HG02852 (cell line): ENCODE data around the gene SLC15A3.
"Not testable (repeated sequence)": the region's sequence is repeated elsewhere in the genome, so short reads cannot be mapped to it uniquely, and the experiment has no call there.

Source experiments
- ATAC-seq: cut with Tn5 transposase; IDR thresholded peaks from one replicate; pipeline ENCODE4 v1.9.1; 2021; ENCODE audit warnings: mild to moderate bottlenecking, moderate library complexity; ENCODE audit not compliant: unreplicated experiment

Gene SLC15A3

GRCh38 chr11:60915248-60915914, 36.6 kb downstream of the SLC15A3 start:
- peak; percentile 40 for ATAC-seq

DNA sequence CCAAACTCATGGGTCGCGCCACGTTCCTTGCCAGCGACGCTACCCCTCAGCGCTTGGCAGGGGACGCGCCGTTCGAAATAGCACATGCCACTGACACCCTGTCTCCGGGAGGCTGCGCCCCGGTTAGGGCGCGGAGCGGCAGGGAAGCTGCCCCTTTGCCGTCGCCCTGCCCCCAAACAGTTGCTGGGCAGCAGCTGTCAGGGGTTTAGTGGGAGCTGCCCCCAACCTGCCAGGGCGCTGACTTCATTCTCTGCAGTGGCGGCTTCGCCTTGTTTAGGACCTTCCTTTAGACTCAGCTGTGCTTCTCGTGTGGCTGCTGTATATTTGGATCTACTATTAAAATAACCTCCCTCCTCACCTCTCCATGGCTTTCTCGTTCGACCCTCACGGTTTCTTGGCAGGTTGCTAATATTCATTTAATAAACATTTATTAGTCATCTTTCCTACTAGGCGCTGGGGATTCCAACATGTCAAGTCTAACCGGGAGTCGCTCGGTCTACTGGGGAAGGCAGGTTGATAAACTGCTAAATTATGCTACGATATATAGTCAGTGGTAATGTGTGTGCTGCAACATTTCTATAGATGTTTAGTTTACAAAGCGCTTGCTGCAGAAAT, 37.2 kb downstream of the SLC15A3 start:
- ATAC-seq = peak; percentile 4

- ATAC-seq = peak; percentile 42
Observed at GRCh38 chr11:60913793-60914632, 38.0 kb downstream of the SLC15A3 start, which contains the start of gene TMEM109. TSS of gene TMEM109 (plus strand) at chr11:60914158. CDS start at chr11:60919694, 5,536 bp downstream.

GRCh38 chr11:60912851-60913528, 39.0 kb downstream of the SLC15A3 start:
- no peak for ATAC-seq

GRCh38 chr11:60912223-60912850, 39.6 kb downstream of the SLC15A3 start:
- ATAC-seq = no peak

DNA sequence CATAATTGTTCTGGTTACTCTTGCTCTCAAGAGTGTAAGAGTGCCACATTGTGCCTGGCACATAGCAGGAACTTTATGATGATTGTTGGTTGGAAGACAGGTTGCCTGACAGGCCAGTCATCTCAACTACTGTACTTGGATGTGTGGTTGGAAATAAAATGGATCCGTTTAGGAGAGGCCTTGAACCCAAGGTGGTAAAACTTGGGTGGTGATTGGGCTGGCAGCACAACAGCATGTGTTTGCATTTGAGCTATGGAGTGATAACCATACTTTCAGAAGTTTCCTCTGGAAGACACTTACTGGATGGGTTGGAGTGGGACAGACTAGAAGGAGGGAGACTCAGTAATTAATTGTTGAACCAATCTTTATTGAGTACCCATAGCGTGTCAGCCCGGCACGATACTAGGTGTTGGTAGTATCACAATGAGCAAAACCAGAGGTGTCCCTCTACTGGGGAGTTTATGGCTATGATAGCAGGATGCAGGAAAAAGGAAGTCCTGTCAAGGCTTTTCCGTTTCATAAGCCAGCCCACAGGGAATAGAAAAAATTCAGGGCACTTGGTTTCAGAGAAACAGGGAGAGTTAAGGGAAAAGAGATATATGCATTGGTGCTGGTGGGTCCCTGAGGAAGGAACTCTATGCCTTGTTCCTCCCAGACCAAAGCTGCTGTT, 41.1 kb downstream of the SLC15A3 start:
- ATAC-seq = no peak

- peak; percentile 38 for ATAC-seq
Observed at GRCh38 chr11:60910281-60910687, 41.7 kb downstream of the SLC15A3 start.

DNA sequence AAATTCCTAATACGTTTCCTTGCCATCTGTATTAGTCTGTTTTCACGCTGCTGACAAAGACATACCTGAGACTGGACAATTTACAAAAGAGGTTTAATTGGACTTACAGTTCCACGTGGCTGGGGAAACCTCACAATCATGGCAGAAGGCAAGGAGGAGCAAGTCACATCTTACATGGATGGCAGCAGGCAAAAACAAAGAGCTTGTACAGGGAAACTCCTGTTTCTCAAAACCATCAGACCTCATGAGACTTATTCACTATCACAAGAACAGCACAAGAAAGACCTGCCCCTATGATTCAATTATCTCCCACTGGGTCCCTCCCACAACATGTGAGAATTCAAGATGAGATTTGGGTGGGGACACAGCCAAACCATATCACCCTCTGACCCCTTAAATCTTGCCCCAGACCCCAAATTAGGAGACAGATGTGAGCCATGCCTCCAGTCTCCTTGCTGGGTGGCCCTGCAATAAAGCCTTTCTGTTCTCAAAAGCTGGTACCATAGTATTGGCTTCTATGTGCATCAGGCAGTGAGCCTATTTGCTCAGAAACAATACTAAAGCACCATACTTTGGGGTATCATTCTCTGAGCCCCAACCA, 42.2 kb downstream of the SLC15A3 start:
- ATAC-seq = not testable (repeated sequence)

GRCh38 chr11:60908803-60909202, 43.2 kb downstream of the SLC15A3 start:
- ATAC-seq = no peak

GRCh38 chr11:60906132-60906972, 45.6 kb downstream of the SLC15A3 start, which contains the start of gene PRPF19:
TSS of gene PRPF19 (minus strand) at chr11:60906585. CDS start at chr11:60906382, 203 bp downstream.
- ATAC-seq = peak; percentile 72

DNA sequence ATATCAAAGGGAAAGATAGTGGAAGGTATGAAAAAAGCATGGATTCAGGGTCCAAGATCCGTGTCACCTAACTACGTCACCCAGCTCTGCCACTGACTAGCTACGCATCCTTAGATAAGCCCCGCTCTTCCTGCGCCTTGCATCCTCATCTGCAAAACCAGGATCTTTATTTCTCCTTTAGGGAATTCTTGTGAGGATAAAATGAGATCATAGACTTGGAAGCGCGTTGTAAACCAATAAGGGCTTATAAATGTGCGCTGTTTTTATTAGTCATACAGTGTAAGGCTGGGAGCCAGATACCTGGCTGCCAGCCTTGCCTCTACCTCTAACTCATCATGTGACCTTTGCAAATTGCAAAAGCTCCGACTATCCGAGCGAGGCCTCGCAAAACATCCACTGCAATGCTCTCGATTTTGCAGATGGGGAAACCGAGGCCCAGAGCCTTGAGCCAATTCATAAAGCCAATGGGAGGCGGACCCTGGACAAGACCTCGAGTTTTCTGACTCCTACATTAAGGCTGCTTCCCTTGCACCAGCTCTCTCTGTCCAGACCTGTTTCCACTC, 46.3 kb downstream of the SLC15A3 start:
- no peak for ATAC-seq

DNA sequence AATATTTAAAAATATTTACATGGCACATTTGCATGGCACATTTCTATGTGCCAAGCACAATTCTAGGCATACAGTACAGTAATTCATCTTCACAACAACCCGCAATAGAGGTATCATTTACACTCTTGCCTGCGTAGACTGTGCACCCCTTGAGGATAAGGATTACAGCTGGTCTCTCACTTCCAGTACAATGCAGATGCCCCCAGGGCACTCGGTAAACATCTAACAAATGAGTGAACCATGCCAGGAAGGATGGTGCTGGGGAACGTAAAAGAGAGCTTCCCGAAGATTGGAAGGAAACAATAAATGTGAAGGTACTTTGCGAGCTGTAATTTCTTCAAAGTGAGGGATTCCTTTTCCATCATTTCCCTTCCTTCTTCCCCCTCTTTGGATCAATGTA, 46.9 kb downstream of the SLC15A3 start:
- ATAC-seq = no peak

GRCh38 chr11:60902625-60903024, 49.4 kb downstream of the SLC15A3 start:
- ATAC-seq = no peak

GRCh38 chr11:60900673-60901404, 51.1 kb downstream of the SLC15A3 start:
- no peak for ATAC-seq

DNA sequence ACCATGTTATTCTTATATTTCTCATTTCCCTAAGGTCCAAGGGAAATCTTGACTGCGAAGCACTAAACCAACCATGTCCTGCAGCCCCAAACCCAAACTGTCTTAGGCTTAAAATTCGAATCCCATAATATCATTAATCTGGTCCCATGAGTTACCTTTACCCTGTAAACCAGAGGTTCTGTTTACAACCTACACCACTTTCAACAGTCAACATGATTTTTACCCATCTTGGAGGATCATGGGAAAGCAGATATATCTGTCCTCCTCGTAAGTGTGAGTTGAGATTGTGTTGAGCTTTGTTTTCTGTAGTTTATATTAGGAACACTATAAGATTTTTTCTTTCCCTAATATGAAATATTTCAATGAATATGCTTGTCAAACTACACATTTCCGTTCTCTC, 52.0 kb downstream of the SLC15A3 start:
- no peak for ATAC-seq

GRCh38 chr11:60899046-60899936, 52.7 kb downstream of the SLC15A3 start:
- ATAC-seq = no peak

DNA sequence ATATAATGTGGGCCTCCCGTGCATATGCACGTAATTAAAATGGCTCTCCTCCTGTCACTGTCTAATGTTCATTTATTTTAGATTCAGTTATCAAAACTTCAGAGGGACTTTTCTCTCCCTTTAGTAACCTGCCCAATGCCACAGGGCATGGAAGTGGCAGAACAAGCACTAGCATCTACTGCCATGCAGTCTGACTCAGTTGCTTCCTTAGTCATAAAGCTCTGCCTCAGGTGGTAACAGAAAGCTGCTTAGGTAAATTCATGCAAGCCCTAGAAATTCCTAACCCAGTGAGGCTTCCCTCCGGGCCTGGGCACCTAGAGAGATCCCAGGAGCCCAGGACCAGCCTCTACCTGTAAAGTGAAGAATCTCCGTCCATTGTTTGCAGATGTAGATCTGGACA, 54.5 kb downstream of the SLC15A3 start:
- no peak for ATAC-seq
